PC-9 (cell line): ENCODE results near the gene SSBP4.

Experiments used
- CTCF ChIP-seq: fragments of 200-600 bp; sonication (generic); conservative IDR thresholded peaks from 2 replicates; pipeline ENCODE4 v1.6.1; 2017; ENCODE audit warnings: mixed run types, antibody characterized with exemption, mild to moderate bottlenecking, moderate library complexity
- EZH2 ChIP-seq: fragments of 200-600 bp; sonication (generic); IDR thresholded peaks from 2 replicates; pipeline ENCODE4 v1.8.0; 2017; ENCODE audit warnings: antibody characterized with exemption, low read depth

- TF ChIP-seq CTCF (no peak), EZH2 (no peak)
Observed at GRCh38 chr19:18419699-18420460, 682 bp downstream of the SSBP4 start.
